Aorta (tissue), 5 donors: ENCODE results near the gene PDE1A. TPM values are rescaled to one million over a fixed set of nuclear protein-coding genes. Genes with fewer than 3 reads are reported as not detected.

Experiments used
- ATAC-seq: fragments of 200-7000 bp; cut with Tn5 transposase; one replicate; pipeline ENCODE4 v1.9.1; 2022; ENCODE audit warnings: moderate library complexity; ENCODE audit not compliant: low FRiP score
- DNase-seq, 2 donors: peaks; one replicate each; pipeline ENCODE4 v3.0.0-alpha.2; 2020
- H3K27ac ChIP-seq, 2 donors: one replicate each; pipeline ENCODE4 v1.5.1; 2013; ENCODE audit warnings: low read length in 2 of 2, mild to moderate bottlenecking in 2 of 2, moderate library complexity in 2 of 2, control low read depth in 1 of 2, inconsistent platforms in 1 of 2, low read depth in 1 of 2
- H3K27me3 ChIP-seq, 2 donors: one replicate each; pipeline ENCODE4 v1.6.1; 2013; ENCODE audit warnings: control low read depth in 1 of 2, low read length in 1 of 2, mild to moderate bottlenecking in 1 of 2, moderate library complexity in 1 of 2; ENCODE audit not compliant: insufficient read depth in 2 of 2, control insufficient read depth in 1 of 2
- H3K36me3 ChIP-seq, 2 donors: one replicate each; pipeline ENCODE4 v1.6.1; 2013; ENCODE audit warnings: control low read depth in 1 of 2, low read length in 1 of 2, mild to moderate bottlenecking in 1 of 2; ENCODE audit not compliant: insufficient read depth in 2 of 2, control insufficient read depth in 1 of 2
- H3K4me1 ChIP-seq, 2 donors: one replicate each; pipeline ENCODE4 v1.6.1; 2013; ENCODE audit warnings: low read length in 2 of 2, control low read depth in 1 of 2, mild to moderate bottlenecking in 1 of 2, moderate library complexity in 1 of 2; ENCODE audit not compliant: insufficient read depth in 2 of 2, control insufficient read depth in 1 of 2
- H3K4me3 ChIP-seq, 2 donors: one replicate each; pipeline ENCODE4 v1.5.1; 2013; ENCODE audit warnings: low read length in 2 of 2, control low read depth in 1 of 2, mild to moderate bottlenecking in 1 of 2
- H3K9me3 ChIP-seq: one replicate; pipeline ENCODE4 v1.6.1; 2013; ENCODE audit warnings: mild to moderate bottlenecking, low read length; ENCODE audit not compliant: control insufficient read depth
- WGBS, 2 donors: extraction: QIAGEN DNeasy Blood & Tissue Kit; methylation state at CpG; one replicate each; pipeline ENCODE4 v1.1.7; 2013; 5-methylcytosine and 5-hydroxymethylcytosine counted together
- intact Hi-C, 2 donors: fragments of 100-400 bp; cut with DNase I; formaldehyde crosslinking; loops; one replicate each; pipeline versions ENCODE4 v1.14.2 to v1.15.0; 2022
- polyA plus RNA-seq, 2 donors: library from polyadenylated mRNA; stranded (reverse); fragments of 200-250 nt; gene quantifications; one replicate each; pipeline ENCODE4 v1.2.3, GENCODE V29; 2013
- total RNA-seq, 2 donors: library from RNA; stranded (reverse); fragmentation: NEBNext Ultra II Directional; extraction: Animal tissue kit (Norgen Biotek cat#: 25700); gene quantifications; one replicate each; pipeline ENCODE4 v1.2.1, GENCODE V29; 2021
- donor health status: healthy with polysubstance abuse.
- donor health status: Bipolar disorder and iron deficiency.
- donor health status: DM: no; HTN: no; CAD: no.
- donor health status: DM: no; HTN: no; CAD: no.
- donor health status: DM: yes; HTN: yes; CAD: no.

Gene PDE1A
- total and polyA plus RNA-seq, 4 donors = 17.1 to 34.1 (median 27.6) TPM

GRCh38 chr2:182133195-182133891 is 293.5 kb downstream of the PDE1A start:
- Histone ChIP-seq H3K4me3 (no peak overlapping the region), H3K36me3 (no peaks in the 10 kb centered on the region), H3K27me3 (no peaks in the 10 kb centered on the region), H3K9me3 (no peaks in the 10 kb centered on the region), H3K4me1 (peaks cover 0 to 3% of the 10 kb centered on the region in 2 donors), H3K27ac (no peak overlapping the region)
- DNase-seq = no peak
- intact Hi-C loops = loop anchor here in 1 of 2 donors (5.0 kb wide), 1 partner anchor 391 kb away; no protein-coding TSS in a partner anchor
- ATAC-seq = no peak
- WGBS, 2 donors = 9 to 13% methylated on average over 1 of the region's 1 CpG

GRCh38 chr2:182132605-182133004 is 294.2 kb downstream of the PDE1A start:
- no peak overlapping the region for H3K4me3 ChIP-seq
- H3K9me3 ChIP-seq = no peaks in the 10 kb centered on the region
- no peaks in the 10 kb centered on the region for H3K27me3 ChIP-seq
- intact Hi-C loops = loop anchor here in 1 of 2 donors (5.0 kb wide), 1 partner anchor 390 kb away; no protein-coding TSS in a partner anchor
- no peaks in the 10 kb centered on the region for H3K36me3 ChIP-seq
- ATAC-seq (no peak), DNase-seq (no peak)
- H3K4me1 ChIP-seq = peaks cover 0 to 3% of the 10 kb centered on the region in 2 donors
- H3K27ac ChIP-seq = no peak overlapping the region

GRCh38 chr2:182128821-182129707 is 297.8 kb downstream of the PDE1A start:
- ATAC-seq (no peak), DNase-seq (no peak)
- WGBS, 2 donors = 9 to 16% methylated on average over 3 of the region's 3 CpGs
- no peaks in the 10 kb centered on the region for H3K9me3 ChIP-seq
- H3K36me3 ChIP-seq = no peaks in the 10 kb centered on the region
- H3K27me3 ChIP-seq = no peaks in the 10 kb centered on the region
- H3K4me1 ChIP-seq = peaks cover 0 to 1% of the 10 kb centered on the region in 2 donors
- intact Hi-C loops = no loop called here
- peak overlapping the region in 1 of 2 donors; percentile 34 for H3K4me3 ChIP-seq
- H3K27ac ChIP-seq = no peak overlapping the region

- ATAC-seq (no peak), DNase-seq (no peak)
- intact Hi-C loops = no loop called here
- 96 to 100% methylated on average over 1 of the region's 1 CpG for WGBS, 2 donors
- no peaks in the 10 kb centered on the region for H3K36me3 ChIP-seq
- no peaks in the 10 kb centered on the region for H3K4me1 ChIP-seq
- H3K27me3 ChIP-seq = no peaks in the 10 kb centered on the region
- no peaks in the 10 kb centered on the region for H3K9me3 ChIP-seq
- no peak overlapping the region for H3K4me3 ChIP-seq
- no peak overlapping the region for H3K27ac ChIP-seq
Observed at GRCh38 chr2:182117196-182117595, 309.6 kb downstream of the PDE1A start.

- H3K4me1 ChIP-seq = no peaks in the 10 kb centered on the region
- WGBS, 2 donors = 78 to 80% methylated on average over 2 of the region's 2 CpGs
- no peaks in the 10 kb centered on the region for H3K9me3 ChIP-seq
- no peak overlapping the region for H3K27ac ChIP-seq
- intact Hi-C loops = no loop called here
- no peaks in the 10 kb centered on the region for H3K27me3 ChIP-seq
- DNase-seq (no peak), ATAC-seq (no peak)
- no peaks in the 10 kb centered on the region for H3K36me3 ChIP-seq
- H3K4me3 ChIP-seq = no peak overlapping the region
Observed at GRCh38 chr2:182116774-182117173, 310.1 kb downstream of the PDE1A start.

GRCh38 chr2:182115258-182115657 is 311.6 kb downstream of the PDE1A start:
- no peaks in the 10 kb centered on the region for H3K36me3 ChIP-seq
- no peak overlapping the region for H3K4me3 ChIP-seq
- DNase-seq (no peak), ATAC-seq (no peak)
- intact Hi-C loops = no loop called here
- no peaks in the 10 kb centered on the region for H3K4me1 ChIP-seq
- no peaks in the 10 kb centered on the region for H3K27me3 ChIP-seq
- no peaks in the 10 kb centered on the region for H3K9me3 ChIP-seq
- H3K27ac ChIP-seq = no peak overlapping the region

- Histone ChIP-seq H3K27me3 (no peaks in the 10 kb centered on the region), H3K36me3 (no peaks in the 10 kb centered on the region), H3K9me3 (no peaks in the 10 kb centered on the region), H3K4me3 (no peak overlapping the region), H3K27ac (no peak overlapping the region), H3K4me1 (no peaks in the 10 kb centered on the region)
- no peak for DNase-seq
- ATAC-seq = no peak
- intact Hi-C loops = no loop called here
- WGBS, 2 donors = 80 to 89% methylated on average over 3 of the region's 3 CpGs
Observed at GRCh38 chr2:182113334-182113733, 313.5 kb downstream of the PDE1A start.

GRCh38 chr2:182110347-182110746 is 316.5 kb downstream of the PDE1A start:
- Histone ChIP-seq H3K4me1 (no peaks in the 10 kb centered on the region), H3K27me3 (no peaks in the 10 kb centered on the region), H3K9me3 (no peaks in the 10 kb centered on the region), H3K36me3 (no peaks in the 10 kb centered on the region), H3K4me3 (no peak overlapping the region), H3K27ac (no peak overlapping the region)
- intact Hi-C loops = no loop called here
- ATAC-seq = no peak
- no peak for DNase-seq
- WGBS, 2 donors = 66 to 79% methylated on average over 1 of the region's 1 CpG

GRCh38 chr2:182103526-182103925 is 323.3 kb downstream of the PDE1A start:
- Histone ChIP-seq H3K27me3 (no peaks in the 10 kb centered on the region), H3K36me3 (no peaks in the 10 kb centered on the region), H3K4me1 (no peaks in the 10 kb centered on the region), H3K4me3 (no peak overlapping the region), H3K9me3 (no peaks in the 10 kb centered on the region), H3K27ac (no peak overlapping the region)
- DNase-seq = no peak
- ATAC-seq = no peak
- intact Hi-C loops = no loop called here
- WGBS, 2 donors = 73 to 78% methylated on average over 5 of the region's 5 CpGs
